SK-N-SH (cell line): ENCODE results near the gene EXOC4. TPM values are rescaled to one million over a fixed set of nuclear protein-coding genes. Genes with fewer than 3 reads are reported as not detected.
A peak's percentile ranks its signal among the peaks of the same experiment; 100 is the strongest.

Experiments used
- CTCF ChIA-PET: fragments of 300-600, 350-600 bp; formaldehyde crosslinking; extraction: SDS; loops from one replicate; lab custom pipeline; 2021; lab: Yijun Ruan, JAX
- POLR2A ChIA-PET: fragments of 350-600 bp; sonication (Branson Sonifier 250); formaldehyde crosslinking; extraction: SDS; loops from one replicate; lab custom pipeline; 2020; ENCODE audit warnings: antibody characterized with exemption, inconsistent platforms; lab: Yijun Ruan, JAX
- DNase-seq: peaks from one replicate; pipeline ENCODE4 v3.0.0; 2012
- H2AFZ ChIP-seq: fragments of 200-600 bp; sonication (generic); 2 replicates; pipeline ENCODE4 v1.8.1; 2016; ENCODE audit warnings: antibody characterized with exemption, mild to moderate bottlenecking, low read depth
- H3F3A ChIP-seq: fragments of 200-600 bp; sonication (generic); replicated peaks from 2 replicates; pipeline ENCODE3; 2016; ENCODE audit warnings: antibody characterized with exemption, mild to moderate bottlenecking; ENCODE audit not compliant: insufficient read depth
- H3K27ac ChIP-seq, 2 experiments: fragments of 200-500 bp in 1 of 2; fragments of 200-600 bp in 1 of 2; sonication (Bioruptor generic) in 1 of 2; sonication (generic), shearing (Covaris generic) in 1 of 2; 2 replicates each; pipeline versions ENCODE4 v1.5.1 to v1.6.1; 2014 to 2016; ENCODE audit warnings: low read depth in 2 of 2, inconsistent platforms in 1 of 2, low read length in 1 of 2, mild to moderate bottlenecking in 1 of 2, mixed read lengths in 1 of 2
- H3K27me3 ChIP-seq: fragments of 200-600 bp; sonication (generic), shearing (Covaris generic); 2 replicates; pipeline ENCODE4 v1.6.1; 2016; ENCODE audit warnings: mixed run types; ENCODE audit not compliant: insufficient read depth
- H3K36me3 ChIP-seq, 2 experiments: fragments of 200-500 bp in 1 of 2; fragments of 200-600 bp in 1 of 2; sonication (Bioruptor generic) in 1 of 2; sonication (generic) in 1 of 2; replicated peaks in 1 of 2; 2 replicates each; pipeline versions ENCODE3 to v1.5.1; 2014 to 2016; ENCODE audit warnings: low read length in 1 of 2, mild to moderate bottlenecking in 1 of 2; ENCODE audit not compliant: insufficient read depth in 2 of 2, control insufficient read depth in 1 of 2
- H3K4me1 ChIP-seq, 2 experiments: fragments of 200-500 bp in 1 of 2; fragments of 200-600 bp in 1 of 2; sonication (Bioruptor generic) in 1 of 2; sonication (generic), shearing (Covaris generic) in 1 of 2; 2 replicates each; pipeline versions ENCODE4 v1.5.1 to v1.6.1; 2014 to 2016; ENCODE audit warnings: low read depth in 1 of 2, low read length in 1 of 2, mixed run types in 1 of 2; ENCODE audit not compliant: insufficient read depth in 2 of 2, control insufficient read depth in 1 of 2
- H3K4me2 ChIP-seq: fragments of 200-600 bp; sonication (generic), shearing (Covaris generic); 2 replicates; pipeline ENCODE4 v1.6.1; 2017; ENCODE audit warnings: mixed run types
- H3K4me3 ChIP-seq, 2 experiments: fragments of 200-500 bp in 1 of 2; fragments of 200-600 bp in 1 of 2; sonication (Bioruptor generic) in 1 of 2; sonication (generic), shearing (Covaris generic) in 1 of 2; 2 replicates each; pipeline versions ENCODE4 v1.5.1 to v1.8.1; 2014 to 2016; ENCODE audit warnings: low read depth in 2 of 2, inconsistent platforms in 1 of 2, low read length in 1 of 2, mild to moderate bottlenecking in 1 of 2, mixed read lengths in 1 of 2, moderate library complexity in 1 of 2
- H3K79me2 ChIP-seq: fragments of 200-600 bp; sonication (generic); 2 replicates; pipeline ENCODE4 v1.8.1; 2017; ENCODE audit warnings: mild to moderate bottlenecking; ENCODE audit not compliant: insufficient read depth
- H3K9ac ChIP-seq: fragments of 200-600 bp; sonication (generic); 2 replicates; pipeline ENCODE4 v1.6.1; 2017; ENCODE audit warnings: mixed run types
- H3K9me2 ChIP-seq: fragments of 200-600 bp; sonication (generic); 2 replicates; pipeline ENCODE4 v1.6.1; 2017; ENCODE audit warnings: mixed run types
- H3K9me3 ChIP-seq: fragments of 200-600 bp; sonication (generic); 2 replicates; pipeline ENCODE4 v1.6.1; 2017; ENCODE audit warnings: mixed run types, mild to moderate bottlenecking, moderate library complexity
- H4K20me1 ChIP-seq: fragments of 200-600 bp; sonication (generic); 2 replicates; pipeline ENCODE4 v1.6.1; 2017; ENCODE audit warnings: mild to moderate bottlenecking, mixed run types; ENCODE audit not compliant: insufficient read depth
- EZH2phosphoT487 ChIP-seq: fragments of 200-600 bp; sonication (generic); IDR thresholded peaks from 2 replicates; pipeline ENCODE4 v1.6.1; 2017; ENCODE audit warnings: low read depth, mixed run types, mild to moderate bottlenecking, antibody characterized with exemption, moderate library complexity, borderline replicate concordance
- FOSL2 ChIP-seq: IDR thresholded peaks from 2 replicates; pipeline ENCODE4 v1.4.0; 2012; ENCODE audit warnings: low read depth, mild to moderate bottlenecking, moderate library complexity, borderline replicate concordance
- FOXJ3 ChIP-seq: sonication (generic); formaldehyde crosslinking; IDR thresholded peaks from 2 replicates; pipeline ENCODE4 v1.5.1; 2020; ENCODE audit warnings: mild to moderate bottlenecking, missing genetic modification reagents
- FOXM1 ChIP-seq: IDR thresholded peaks from 2 replicates; pipeline ENCODE4 v1.4.0; 2012; ENCODE audit warnings: low read depth, mild to moderate bottlenecking
- GABPA ChIP-seq: IDR thresholded peaks from 2 replicates; pipeline ENCODE4 v1.4.0; 2012; ENCODE audit warnings: low read depth, mild to moderate bottlenecking
- GATA2 ChIP-seq: sonication (generic); formaldehyde crosslinking; IDR thresholded peaks from 2 replicates; pipeline ENCODE4 v1.5.0; 2020; ENCODE audit warnings: mild to moderate bottlenecking, missing genetic modification reagents
- JUND ChIP-seq: IDR thresholded peaks from 2 replicates; pipeline ENCODE4 v1.4.0; 2012
- NFIC ChIP-seq: IDR thresholded peaks from 2 replicates; pipeline ENCODE4 v1.4.0; 2012; ENCODE audit warnings: borderline replicate concordance
- NRF1 ChIP-seq: IDR thresholded peaks from 2 replicates; pipeline ENCODE4 v1.6.1; 2012; ENCODE audit warnings: low read depth, mild to moderate bottlenecking, low read length
- POLR2AphosphoS5 ChIP-seq: IDR thresholded peaks from 2 replicates; pipeline ENCODE4 v1.6.1; 2012; ENCODE audit warnings: low read depth, low read length
- RAD21 ChIP-seq: IDR thresholded peaks from 2 replicates; pipeline ENCODE4 v1.6.1; 2012; ENCODE audit warnings: mild to moderate bottlenecking, low read length
- RCOR1 ChIP-seq: fragments of 150-350 bp; IDR thresholded peaks from 2 replicates; pipeline ENCODE4 v1.6.1; 2017; ENCODE audit warnings: antibody characterized with exemption, low read length
- RXRA ChIP-seq: IDR thresholded peaks from 2 replicates; pipeline ENCODE4 v1.4.0; 2012; ENCODE audit warnings: low read depth, mild to moderate bottlenecking, borderline replicate concordance
- TAF1 ChIP-seq: IDR thresholded peaks from 2 replicates; pipeline ENCODE4 v1.6.1; 2012; ENCODE audit warnings: low read depth, mild to moderate bottlenecking, low read length, moderate library complexity, borderline replicate concordance
- YY1 ChIP-seq: IDR thresholded peaks from 2 replicates; pipeline ENCODE4 v1.4.0; 2012; ENCODE audit warnings: low read depth, mild to moderate bottlenecking
- WGBS: methylation state at CpG from one replicate; pipeline ENCODE4 v1.1.6; 2017; ENCODE audit warnings: low lambda C conversion rate; 5-methylcytosine and 5-hydroxymethylcytosine counted together
- polyA plus RNA-seq, 3 experiments: library from polyadenylated mRNA; depleted of rRNA; stranded (reverse); fragments of >200 nt; gene quantifications; 2 replicates each; pipeline ENCODE4 v1.2.3, GENCODE V29; 2012
- TF ChIP-seq, protein P1 (sequence below): fragments of 150-350 bp; IDR thresholded peaks from 2 replicates; pipeline ENCODE4 v1.6.1; 2016; ENCODE audit warnings: mild to moderate bottlenecking, low read depth, low read length
- TF ChIP-seq, protein P2 (sequence below): IDR thresholded peaks from 2 replicates; pipeline ENCODE4 v1.4.0; 2012; ENCODE audit warnings: low read depth, borderline replicate concordance
- TF ChIP-seq, protein P3 (sequence below): IDR thresholded peaks from 2 replicates; pipeline ENCODE4 v1.4.0; 2012; ENCODE audit warnings: low read depth, borderline replicate concordance

The EXOC4 gene
- polyA plus RNA-seq, 1 of the 3 experiments (the other 2 are of a cell fraction): 37.3 TPM

DNA sequence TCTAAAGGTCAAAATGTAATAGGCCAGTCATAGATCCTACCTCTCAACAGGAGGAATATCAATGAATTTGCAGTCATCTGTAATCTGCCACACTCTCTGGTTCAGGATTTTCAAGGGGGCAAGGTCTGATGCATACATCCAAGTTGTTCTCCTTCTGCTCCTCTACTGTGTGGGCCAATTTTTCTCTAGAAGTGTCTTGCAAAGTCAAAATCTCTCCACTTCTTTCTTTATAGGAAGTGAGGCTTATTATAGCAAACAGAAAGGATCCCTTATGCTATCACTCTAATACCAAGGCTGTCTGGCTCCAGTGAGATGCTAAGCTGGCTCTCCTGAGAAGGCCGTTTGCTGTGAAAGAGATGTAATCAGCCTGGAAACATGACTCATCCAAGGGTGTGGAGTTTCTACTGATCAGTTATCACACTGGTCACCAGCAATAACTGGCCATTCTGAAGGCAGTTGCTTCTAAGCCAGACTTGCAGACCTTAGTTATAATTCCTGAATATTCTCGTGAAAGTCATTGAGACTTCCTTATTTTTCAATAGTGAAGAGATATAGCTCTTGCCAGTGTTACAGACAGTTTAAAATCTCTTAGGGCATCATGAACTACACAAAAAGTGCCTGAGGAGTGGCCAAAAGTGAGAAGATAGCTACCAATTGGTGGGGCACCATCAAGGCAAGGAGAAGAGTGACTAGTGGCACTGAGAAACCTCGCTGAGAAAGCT, 831.0 kb downstream of the EXOC4 start:
- Histone ChIP-seq H2AFZ (no peak overlapping the region), H3K4me3 (no peak overlapping the region), H3K79me2 (no peaks in the 10 kb centered on the region), H3K9ac (no peak overlapping the region), H3K9me2 (no peaks in the 10 kb centered on the region), H3K4me1 (peaks cover 0 to 12% of the 10 kb centered on the region in 2 experiments; a peak in 1 of 4 replicates), H3K27me3 (no peaks in the 10 kb centered on the region), H3K4me2 (peak overlapping the region; percentile 2; the same call in 1 of the 2 replicates), H3K27ac (peak overlapping the region; percentile 11 to 43; a peak in 3 of 4 replicates), H4K20me1 (no peaks in the 10 kb centered on the region), H3F3A (no peaks in the 10 kb centered on the region), H3K9me3 (peaks cover 15% of the 10 kb centered on the region; the same call in 1 of the 2 replicates), H3K36me3 (peaks cover 0 to 2% of the 10 kb centered on the region in 2 experiments)
- ChIA-PET POLR2A (no interaction called here), CTCF (interaction anchor here (1.0 to 1.6 kb wide), 3 partner anchors 15 to 68 kb away, joined by 3 to 6 read pairs (median 3); no protein-coding TSS in a partner anchor)
- no peak for DNase-seq
- TF ChIP-seq NRF1 (no peak), FOXM1 (no peak), FOSL2 (peak; percentile 53; the same call in 1 of the 2 replicates), GATA2 (CRISPR knock-in tag) (peak; percentile 39)
- 42% methylated on average over 3 of the region's 3 CpGs for WGBS

DNA sequence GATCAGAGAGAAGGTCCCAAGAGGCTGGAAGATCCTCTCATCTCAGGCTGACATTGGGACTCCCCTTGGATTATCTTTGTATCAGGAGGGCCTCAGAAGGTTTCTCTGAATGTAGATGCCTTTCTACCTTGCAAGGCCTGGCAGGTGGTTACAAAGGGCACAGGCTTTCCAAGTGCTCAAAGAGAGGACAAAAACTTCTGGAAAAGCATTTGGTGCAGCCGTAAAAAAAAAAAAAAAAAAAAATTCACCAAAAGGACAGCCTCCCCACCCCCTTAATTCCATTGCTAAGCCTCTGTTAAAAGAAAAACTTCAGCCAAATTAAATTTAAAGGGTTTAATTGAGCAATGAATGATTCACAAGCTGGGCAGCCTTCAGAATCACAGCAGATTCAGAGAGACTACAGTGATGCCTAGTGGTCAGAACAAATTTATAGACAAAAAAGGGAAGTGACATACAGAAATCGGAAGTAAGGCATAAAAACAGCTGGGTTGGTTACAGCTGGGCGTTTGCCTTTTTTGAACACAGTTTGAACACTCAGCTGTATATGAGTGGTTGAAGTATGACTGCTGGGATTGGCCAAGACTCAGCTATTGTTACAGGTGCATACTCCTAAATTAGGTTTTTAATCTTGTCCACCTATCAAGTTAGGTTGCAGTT, 831.7 kb downstream of the EXOC4 start:
- H3K36me3 ChIP-seq: peaks cover 0 to 2% of the 10 kb centered on the region in 2 experiments
- no peak overlapping the region for H3K9ac ChIP-seq
- no peaks in the 10 kb centered on the region for H3K79me2 ChIP-seq
- ChIA-PET POLR2A (no interaction called here), CTCF (interaction anchor here (0.6 to 1.6 kb wide), 4 partner anchors 14 to 1253 kb away, joined by 3 to 6 read pairs (median 3); no protein-coding TSS in a partner anchor)
- no peaks in the 10 kb centered on the region for H3K27me3 ChIP-seq
- 63% methylated on average over 3 of the region's 3 CpGs for WGBS
- H3K4me3 ChIP-seq: no peak overlapping the region
- H3K9me2 ChIP-seq: no peaks in the 10 kb centered on the region
- DNase-seq: no peak
- peaks cover 0 to 7% of the 10 kb centered on the region in 2 experiments; a peak in 1 of 4 replicates for H3K4me1 ChIP-seq
- H3F3A ChIP-seq: no peaks in the 10 kb centered on the region
- H4K20me1 ChIP-seq: no peaks in the 10 kb centered on the region
- no peak overlapping the region for H3K4me2 ChIP-seq
- no peak overlapping the region for H2AFZ ChIP-seq
- no peak overlapping the region for H3K27ac ChIP-seq
- H3K9me3 ChIP-seq: peaks cover 22% of the 10 kb centered on the region
- TF ChIP-seq POLR2AphosphoS5: no peak
- TF ChIP-seq YY1: no peak
- TF ChIP-seq FOXJ3: no peak
- TF ChIP-seq, protein P1, sequence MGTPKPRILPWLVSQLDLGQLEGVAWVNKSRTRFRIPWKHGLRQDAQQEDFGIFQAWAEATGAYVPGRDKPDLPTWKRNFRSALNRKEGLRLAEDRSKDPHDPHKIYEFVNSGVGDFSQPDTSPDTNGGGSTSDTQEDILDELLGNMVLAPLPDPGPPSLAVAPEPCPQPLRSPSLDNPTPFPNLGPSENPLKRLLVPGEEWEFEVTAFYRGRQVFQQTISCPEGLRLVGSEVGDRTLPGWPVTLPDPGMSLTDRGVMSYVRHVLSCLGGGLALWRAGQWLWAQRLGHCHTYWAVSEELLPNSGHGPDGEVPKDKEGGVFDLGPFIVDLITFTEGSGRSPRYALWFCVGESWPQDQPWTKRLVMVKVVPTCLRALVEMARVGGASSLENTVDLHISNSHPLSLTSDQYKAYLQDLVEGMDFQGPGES: no peak
- no peak for TF ChIP-seq TAF1
- no peak for TF ChIP-seq RXRA
- no peak for TF ChIP-seq JUND
- TF ChIP-seq, protein P2, sequence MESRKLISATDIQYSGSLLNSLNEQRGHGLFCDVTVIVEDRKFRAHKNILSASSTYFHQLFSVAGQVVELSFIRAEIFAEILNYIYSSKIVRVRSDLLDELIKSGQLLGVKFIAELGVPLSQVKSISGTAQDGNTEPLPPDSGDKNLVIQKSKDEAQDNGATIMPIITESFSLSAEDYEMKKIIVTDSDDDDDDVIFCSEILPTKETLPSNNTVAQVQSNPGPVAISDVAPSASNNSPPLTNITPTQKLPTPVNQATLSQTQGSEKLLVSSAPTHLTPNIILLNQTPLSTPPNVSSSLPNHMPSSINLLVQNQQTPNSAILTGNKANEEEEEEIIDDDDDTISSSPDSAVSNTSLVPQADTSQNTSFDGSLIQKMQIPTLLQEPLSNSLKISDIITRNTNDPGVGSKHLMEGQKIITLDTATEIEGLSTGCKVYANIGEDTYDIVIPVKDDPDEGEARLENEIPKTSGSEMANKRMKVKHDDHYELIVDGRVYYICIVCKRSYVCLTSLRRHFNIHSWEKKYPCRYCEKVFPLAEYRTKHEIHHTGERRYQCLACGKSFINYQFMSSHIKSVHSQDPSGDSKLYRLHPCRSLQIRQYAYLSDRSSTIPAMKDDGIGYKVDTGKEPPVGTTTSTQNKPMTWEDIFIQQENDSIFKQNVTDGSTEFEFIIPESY: no peak
- TF ChIP-seq NRF1: no peak
- no peak for TF ChIP-seq GABPA
- TF ChIP-seq FOXM1: no peak
- TF ChIP-seq, protein P3, sequence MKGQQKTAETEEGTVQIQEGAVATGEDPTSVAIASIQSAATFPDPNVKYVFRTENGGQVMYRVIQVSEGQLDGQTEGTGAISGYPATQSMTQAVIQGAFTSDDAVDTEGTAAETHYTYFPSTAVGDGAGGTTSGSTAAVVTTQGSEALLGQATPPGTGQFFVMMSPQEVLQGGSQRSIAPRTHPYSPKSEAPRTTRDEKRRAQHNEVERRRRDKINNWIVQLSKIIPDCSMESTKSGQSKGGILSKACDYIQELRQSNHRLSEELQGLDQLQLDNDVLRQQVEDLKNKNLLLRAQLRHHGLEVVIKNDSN: no peak
- TF ChIP-seq RAD21: no peak
- TF ChIP-seq RCOR1: no peak
- no peak for TF ChIP-seq EZH2phosphoT487
- no peak for TF ChIP-seq FOSL2
- no peak for TF ChIP-seq NFIC
